NB4 (cell line): ENCODE results near the gene GALM.

Experiments
- CTCF ChIP-seq: IDR thresholded peaks from one replicate; pipeline ENCODE4 v1.5.1; 2012; ENCODE audit warnings: low read depth, low read length
- MYC ChIP-seq: IDR thresholded peaks from 2 replicates; pipeline ENCODE4 v1.6.1; 2011; ENCODE audit warnings: low read depth, low read length
- POLR2A ChIP-seq: IDR thresholded peaks from 2 replicates; pipeline ENCODE4 v1.6.1; 2011; ENCODE audit warnings: mild to moderate bottlenecking; ENCODE audit not compliant: insufficient read length; ENCODE audit errors: extremely low read depth
- TF ChIP-seq, protein P1 (sequence below): IDR thresholded peaks from 2 replicates; pipeline ENCODE4 v1.6.1; 2011; ENCODE audit warnings: low read depth, low read length

GRCh38 chr2:38650717-38651116 lies 15.2 kb upstream of the GALM start:
- TF ChIP-seq CTCF (no peak), POLR2A (no peak), MYC (no peak)
- TF ChIP-seq, protein P1, sequence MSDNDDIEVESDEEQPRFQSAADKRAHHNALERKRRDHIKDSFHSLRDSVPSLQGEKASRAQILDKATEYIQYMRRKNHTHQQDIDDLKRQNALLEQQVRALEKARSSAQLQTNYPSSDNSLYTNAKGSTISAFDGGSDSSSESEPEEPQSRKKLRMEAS = no peak
